Activated T-helper 1 cell treated with anti-CD3 and anti-CD28 coated beads, Interleukin-12 subunit alpha, Interleukin-12 subunit beta, Interleukin-2, Interleukin-4 antibody, amounts not matched to agents 30 ng/mL and 10 ng/mL and 1 ng/mL, durations not matched to agents 14 hours and 24 hours and 36 hours (primary cell): ENCODE measurements around the gene PHF1. TPM values are rescaled to one million over a fixed set of nuclear protein-coding genes. Genes with fewer than 3 reads are reported as not detected.
A peak's percentile ranks its signal among the peaks of the same experiment; 100 is the strongest.

Source experiments
- DNase-seq: peaks from one replicate; pipeline ENCODE4 v3.0.0; 2021; ENCODE audit warnings: low spot score
- H3K27ac Mint-ChIP-seq: one replicate; pipeline ENCODE4 v1.8.0; 2021; ENCODE audit warnings: mild to moderate bottlenecking, mixed read lengths
- H3K27me3 Mint-ChIP-seq: one replicate; pipeline ENCODE4 v1.8.0; 2022; ENCODE audit warnings: mild to moderate bottlenecking, moderate library complexity, mixed read lengths; ENCODE audit not compliant: insufficient read depth
- H3K36me3 Mint-ChIP-seq: one replicate; pipeline ENCODE4 v1.8.0; 2021; ENCODE audit warnings: low read depth, mixed read lengths
- H3K4me1 Mint-ChIP-seq: one replicate; pipeline ENCODE4 v1.8.0; 2021; ENCODE audit warnings: low read depth, mixed read lengths
- H3K4me3 Mint-ChIP-seq: one replicate; pipeline ENCODE4 v1.8.0; 2021; ENCODE audit warnings: mild to moderate bottlenecking, moderate library complexity, mixed read lengths
- H3K9me3 Mint-ChIP-seq: one replicate; pipeline ENCODE4 v1.8.0; 2021; ENCODE audit warnings: mixed read lengths
- intact Hi-C: fragments of 100-400 bp; cut with micrococcal nuclease; formaldehyde crosslinking; loops from one replicate; pipeline ENCODE4 v1.15.1; 2024
- total RNA-seq: library from RNA; stranded (reverse); gene quantifications from 2 replicates; pipeline ENCODE4 v1.2.3, GENCODE V29; 2022

The PHF1 gene
- total RNA-seq, 1 donor from 2014 or later = 38.8 TPM

DNA sequence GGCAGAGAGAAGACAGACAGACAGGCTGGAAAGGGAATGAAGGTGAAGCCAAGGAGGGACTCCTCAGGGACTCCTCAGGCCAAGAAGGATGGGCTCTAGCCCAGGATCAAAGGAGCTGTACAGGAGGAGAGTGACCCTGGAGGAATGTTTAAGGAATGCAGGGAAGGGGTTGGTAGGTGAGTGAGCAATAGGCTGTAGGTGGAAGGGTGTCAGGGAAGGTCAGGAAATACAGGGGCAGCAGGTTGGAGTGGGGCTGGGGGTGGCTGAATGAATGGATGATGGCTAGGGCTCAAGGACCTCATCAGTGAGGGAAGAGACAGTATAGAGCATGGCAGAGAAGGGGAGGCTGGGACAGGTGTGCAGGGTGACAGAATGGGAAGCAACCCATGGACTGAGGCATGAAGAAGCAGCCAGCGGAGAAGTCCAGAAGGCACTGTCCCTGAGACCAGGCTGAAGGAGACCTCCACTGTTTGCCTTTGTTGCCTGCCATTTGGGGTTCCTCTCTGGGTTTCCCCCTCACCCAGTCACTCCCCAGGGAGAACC is 22.3 kb downstream of the PHF1 start:
- intact Hi-C loops = no loop called here
- no peaks in the 10 kb centered on the region for H3K9me3 Mint-ChIP-seq
- peaks cover 28% of the 10 kb centered on the region for H3K36me3 Mint-ChIP-seq
- no peak for DNase-seq
- no peaks in the 10 kb centered on the region for H3K27me3 Mint-ChIP-seq
- H3K4me3 Mint-ChIP-seq = no peak overlapping the region
- H3K27ac Mint-ChIP-seq = peak overlapping the region; percentile 24
- peaks cover 44% of the 10 kb centered on the region for H3K4me1 Mint-ChIP-seq

DNA sequence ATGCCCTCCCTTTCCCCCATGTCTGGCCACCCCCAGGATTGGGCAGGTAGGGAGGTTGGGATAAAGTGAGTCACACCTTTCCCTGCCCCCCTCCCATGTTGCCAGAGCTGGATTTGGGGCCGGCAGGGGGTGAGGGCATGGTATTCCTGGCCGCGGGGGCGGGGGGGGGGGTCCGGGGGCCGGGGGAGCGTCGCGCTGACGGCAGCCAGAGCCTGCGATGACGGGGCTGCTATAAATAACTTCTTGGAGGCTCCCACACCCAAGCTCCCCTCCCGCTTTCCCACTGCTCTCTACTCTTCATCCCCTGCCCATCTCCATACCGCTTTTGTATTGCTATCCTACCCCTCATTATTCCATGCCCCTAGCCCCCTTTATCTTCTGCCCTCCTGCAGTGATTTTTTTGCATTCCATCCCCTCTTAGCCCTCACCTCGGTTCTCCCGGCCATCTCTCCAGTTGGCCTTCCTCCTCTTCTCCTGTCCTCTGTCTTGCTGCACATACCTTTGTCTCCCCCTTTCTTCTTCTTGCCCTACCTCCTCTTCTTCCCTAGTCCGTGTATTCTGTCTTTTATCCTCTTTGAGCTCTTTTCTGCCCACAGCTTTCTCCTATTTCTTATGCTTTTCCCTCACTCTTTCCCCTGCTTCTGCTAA is 22.9 kb downstream of the PHF1 start:
- no peak for DNase-seq
- no peak overlapping the region for H3K4me3 Mint-ChIP-seq
- no peaks in the 10 kb centered on the region for H3K27me3 Mint-ChIP-seq
- intact Hi-C loops = no loop called here
- peaks cover 32% of the 10 kb centered on the region for H3K36me3 Mint-ChIP-seq
- no peaks in the 10 kb centered on the region for H3K9me3 Mint-ChIP-seq
- peaks cover 39% of the 10 kb centered on the region for H3K4me1 Mint-ChIP-seq
- H3K27ac Mint-ChIP-seq = no peak overlapping the region

DNA sequence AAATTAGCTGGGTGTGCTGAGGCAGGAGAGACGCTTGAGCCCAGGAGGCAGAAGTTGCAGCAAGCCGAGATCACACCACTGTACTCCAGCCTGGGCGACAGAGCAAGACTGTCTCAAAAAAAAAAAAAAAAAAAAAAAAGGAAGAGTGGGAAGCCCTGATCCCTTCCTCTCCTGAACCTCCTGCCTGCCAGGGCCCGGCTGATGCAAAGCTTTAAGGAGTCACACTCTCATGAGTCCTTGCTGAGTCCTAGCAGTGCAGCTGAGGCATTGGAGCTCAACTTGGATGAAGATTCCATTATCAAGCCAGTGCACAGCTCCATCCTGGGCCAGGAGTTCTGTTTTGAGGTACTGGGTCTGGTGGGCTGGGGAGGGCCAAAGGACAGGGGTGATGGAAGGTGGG is 24.1 kb downstream of the PHF1 start:
- Mint-ChIP-seq H3K36me3 (peaks cover 37% of the 10 kb centered on the region), H3K27me3 (no peaks in the 10 kb centered on the region), H3K9me3 (no peaks in the 10 kb centered on the region), H3K4me3 (no peak overlapping the region), H3K27ac (no peak overlapping the region), H3K4me1 (peaks cover 26% of the 10 kb centered on the region)
- intact Hi-C loops = no loop called here
- no peak for DNase-seq

DNA sequence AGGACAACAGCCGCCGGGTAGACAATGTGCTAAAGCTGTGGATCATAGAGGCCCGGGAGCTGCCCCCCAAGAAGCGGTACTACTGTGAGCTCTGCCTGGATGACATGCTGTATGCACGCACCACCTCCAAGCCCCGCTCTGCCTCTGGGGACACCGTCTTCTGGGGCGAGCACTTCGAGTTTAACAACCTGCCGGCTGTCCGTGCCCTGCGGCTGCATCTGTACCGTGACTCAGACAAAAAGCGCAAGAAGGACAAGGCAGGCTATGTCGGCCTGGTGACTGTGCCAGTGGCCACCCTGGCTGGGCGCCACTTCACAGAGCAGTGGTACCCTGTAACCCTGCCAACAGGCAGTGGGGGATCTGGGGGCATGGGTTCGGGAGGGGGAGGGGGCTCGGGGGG is 26.9 kb downstream of the PHF1 start:
- Mint-ChIP-seq H3K36me3 (peaks cover 49% of the 10 kb centered on the region), H3K9me3 (no peaks in the 10 kb centered on the region), H3K27me3 (no peaks in the 10 kb centered on the region), H3K27ac (no peak overlapping the region), H3K4me3 (no peak overlapping the region), H3K4me1 (peaks cover 5% of the 10 kb centered on the region)
- no peak for DNase-seq
- intact Hi-C loops = no loop called here

DNA sequence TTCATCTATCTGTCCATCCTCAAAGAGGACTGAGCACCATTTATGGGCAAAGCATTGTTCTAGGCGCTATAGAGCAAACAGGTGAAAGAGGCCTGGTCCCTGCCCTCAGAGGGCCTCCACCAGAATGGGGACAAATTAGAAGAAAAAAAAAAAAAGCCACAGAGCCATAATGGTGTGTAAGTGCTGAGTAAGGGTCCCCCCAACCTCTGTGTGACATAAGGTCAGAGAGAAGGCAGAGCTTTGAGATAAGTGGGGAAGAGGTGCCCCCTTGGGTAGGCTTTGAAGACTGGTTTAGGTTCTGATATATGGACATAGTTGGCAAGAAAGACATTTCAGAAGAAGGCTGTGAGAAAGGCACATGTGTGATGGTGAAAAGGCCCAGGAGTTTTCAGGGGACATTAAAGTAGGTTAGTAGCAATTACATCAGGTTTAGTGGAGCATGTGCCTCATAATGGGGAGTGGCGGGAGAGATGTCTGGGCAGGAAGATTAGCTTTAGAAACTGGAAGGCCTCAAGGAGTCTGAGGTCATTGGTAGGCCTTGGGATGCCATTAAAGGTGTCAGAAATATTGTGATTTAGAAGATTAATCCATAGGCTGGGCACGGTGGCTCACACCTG is 28.3 kb downstream of the PHF1 start:
- no peaks in the 10 kb centered on the region for H3K27me3 Mint-ChIP-seq
- H3K9me3 Mint-ChIP-seq = no peaks in the 10 kb centered on the region
- H3K36me3 Mint-ChIP-seq = peaks cover 44% of the 10 kb centered on the region
- intact Hi-C loops = no loop called here
- peak overlapping the region; percentile 59 for H3K27ac Mint-ChIP-seq
- H3K4me1 Mint-ChIP-seq = no peaks in the 10 kb centered on the region
- DNase-seq = no peak
- H3K4me3 Mint-ChIP-seq = no peak overlapping the region

DNA sequence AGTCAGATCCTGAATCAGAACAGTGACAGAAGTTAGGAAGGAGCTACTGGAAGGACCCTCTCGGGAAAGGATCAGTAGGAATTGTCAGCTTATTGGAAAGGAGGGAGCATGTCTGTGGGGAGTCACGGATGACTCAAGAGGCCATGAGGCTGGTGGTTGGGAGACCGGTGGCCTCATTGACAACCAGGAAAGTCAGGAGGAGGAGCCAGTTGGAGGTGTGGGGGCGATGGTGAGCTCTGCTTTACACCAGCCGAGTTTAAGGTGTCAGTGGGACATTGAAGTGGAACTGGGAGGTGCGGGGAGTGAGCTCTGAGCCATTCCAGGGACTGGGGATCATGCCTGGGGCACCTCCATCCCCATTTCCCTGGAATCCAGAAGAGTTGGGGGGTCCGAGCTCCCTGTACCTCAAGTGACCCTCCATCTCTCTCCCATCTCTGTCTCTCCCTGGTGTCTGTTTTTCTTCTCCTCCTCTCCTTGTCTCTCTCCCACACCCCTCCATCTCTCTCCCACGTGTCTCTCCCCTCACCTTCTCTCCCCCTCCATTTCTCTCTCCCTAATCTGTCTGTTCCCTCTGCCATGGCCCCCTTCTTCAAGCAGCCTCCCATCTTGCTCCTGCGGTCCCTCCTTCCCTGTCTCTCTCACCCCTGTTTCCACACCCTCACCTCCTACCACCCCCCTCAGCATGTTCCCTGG is 29.3 kb downstream of the PHF1 start:
- H3K27ac Mint-ChIP-seq = no peak overlapping the region
- intact Hi-C loops = no loop called here

DNA sequence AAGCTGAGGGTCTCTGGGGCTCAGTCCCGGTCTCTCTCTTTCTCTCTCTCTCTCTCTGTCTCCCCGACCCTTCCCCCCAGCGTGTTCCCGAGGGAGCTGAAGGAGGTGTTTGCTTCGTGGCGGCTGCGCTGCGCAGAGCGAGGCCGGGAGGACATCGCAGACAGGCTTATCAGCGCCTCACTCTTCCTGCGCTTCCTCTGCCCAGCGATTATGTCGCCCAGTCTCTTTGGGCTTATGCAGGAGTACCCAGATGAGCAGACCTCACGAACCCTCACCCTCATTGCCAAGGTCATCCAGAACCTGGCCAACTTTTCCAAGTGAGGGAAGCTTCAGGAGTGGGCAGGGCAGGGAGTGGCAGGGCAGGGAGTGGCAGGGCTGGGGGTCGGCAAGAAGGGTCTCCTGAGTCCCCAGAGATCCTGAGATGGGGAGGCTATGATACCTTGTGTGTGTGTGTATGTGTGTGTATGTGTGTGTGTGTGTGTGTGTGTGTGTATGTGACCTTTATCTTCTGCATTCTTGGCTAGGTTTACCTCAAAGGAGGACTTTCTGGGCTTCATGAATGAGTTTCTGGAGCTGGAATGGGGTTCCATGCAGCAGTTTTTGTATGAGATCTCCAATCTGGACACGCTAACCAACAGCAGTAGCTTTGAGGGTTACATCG is 30.0 kb downstream of the PHF1 start:
- H3K27me3 Mint-ChIP-seq = no peaks in the 10 kb centered on the region
- no peak overlapping the region for H3K27ac Mint-ChIP-seq
- DNase-seq = no peak
- peaks cover 42% of the 10 kb centered on the region for H3K36me3 Mint-ChIP-seq
- H3K4me3 Mint-ChIP-seq = no peak overlapping the region
- no peaks in the 10 kb centered on the region for H3K9me3 Mint-ChIP-seq
- intact Hi-C loops = no loop called here
- no peaks in the 10 kb centered on the region for H3K4me1 Mint-ChIP-seq

More for the DNA sequence above, 29.3 kb downstream of the PHF1 start:
- Mint-ChIP-seq H3K4me3 (no peak overlapping the region), H3K36me3 (peaks cover 46% of the 10 kb centered on the region), H3K27me3 (no peaks in the 10 kb centered on the region), H3K4me1 (no peaks in the 10 kb centered on the region), H3K9me3 (no peaks in the 10 kb centered on the region)
- DNase-seq = no peak

DNA sequence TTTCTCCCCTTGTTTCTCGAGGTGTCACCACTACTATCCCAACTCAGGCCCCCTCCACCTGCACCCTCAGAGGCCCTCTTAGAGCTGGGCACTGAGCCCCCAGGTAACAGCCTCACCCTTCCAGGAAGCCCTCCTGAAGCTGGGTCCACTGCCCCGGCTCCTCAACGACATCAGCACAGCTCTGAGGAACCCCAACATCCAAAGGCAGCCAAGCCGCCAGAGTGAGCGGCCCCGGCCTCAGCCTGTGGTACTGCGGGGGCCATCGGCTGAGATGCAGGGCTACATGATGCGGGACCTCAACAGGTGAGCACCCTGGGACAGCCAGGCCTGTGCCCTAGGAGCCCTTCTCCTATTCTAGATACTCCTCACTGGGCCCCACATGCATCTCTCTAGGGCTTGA is 30.6 kb downstream of the PHF1 start:
- Mint-ChIP-seq H3K9me3 (no peaks in the 10 kb centered on the region), H3K4me3 (no peak overlapping the region), H3K27ac (no peak overlapping the region), H3K27me3 (no peaks in the 10 kb centered on the region), H3K4me1 (no peaks in the 10 kb centered on the region), H3K36me3 (peaks cover 42% of the 10 kb centered on the region)
- DNase-seq = no peak
- intact Hi-C loops = no loop called here

DNA sequence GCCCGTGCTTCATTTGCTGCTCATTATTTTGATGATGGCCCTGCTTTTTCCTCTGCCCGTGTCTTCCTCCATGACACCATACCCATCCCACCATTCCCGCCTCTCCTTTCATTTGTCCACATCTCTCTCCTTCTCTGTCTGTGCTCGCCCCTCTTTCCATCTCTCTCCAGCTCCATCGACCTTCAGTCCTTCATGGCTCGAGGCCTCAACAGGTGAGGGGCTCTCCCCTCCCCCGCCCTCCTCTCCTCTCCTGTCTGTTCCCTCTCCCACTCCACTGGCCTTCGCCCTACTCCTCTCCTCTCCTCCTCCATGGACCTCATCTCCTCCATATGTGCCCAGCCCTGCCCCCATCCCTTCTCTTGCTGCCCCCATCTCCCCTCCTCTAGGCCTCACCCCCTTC is 31.5 kb downstream of the PHF1 start:
- H3K27ac Mint-ChIP-seq = no peak overlapping the region
- no peaks in the 10 kb centered on the region for H3K4me1 Mint-ChIP-seq
- H3K36me3 Mint-ChIP-seq = peaks cover 44% of the 10 kb centered on the region
- intact Hi-C loops = no loop called here
- H3K9me3 Mint-ChIP-seq = no peaks in the 10 kb centered on the region
- DNase-seq = no peak
- H3K27me3 Mint-ChIP-seq = no peaks in the 10 kb centered on the region
- no peak overlapping the region for H3K4me3 Mint-ChIP-seq

DNA sequence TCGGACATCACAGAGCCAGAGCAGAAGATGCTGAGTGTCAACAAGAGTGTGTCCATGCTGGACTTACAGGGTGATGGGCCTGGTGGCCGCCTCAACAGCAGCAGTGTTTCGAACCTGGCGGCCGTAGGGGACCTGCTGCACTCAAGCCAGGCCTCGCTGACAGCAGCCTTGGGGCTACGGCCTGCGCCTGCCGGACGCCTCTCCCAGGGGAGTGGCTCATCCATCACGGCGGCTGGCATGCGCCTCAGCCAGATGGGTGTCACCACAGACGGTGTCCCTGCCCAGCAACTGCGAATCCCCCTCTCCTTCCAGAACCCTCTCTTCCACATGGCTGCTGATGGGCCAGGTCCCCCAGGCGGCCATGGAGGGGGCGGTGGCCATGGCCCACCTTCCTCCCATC is 32.2 kb downstream of the PHF1 start:
- H3K27me3 Mint-ChIP-seq = no peaks in the 10 kb centered on the region
- no peak overlapping the region for H3K27ac Mint-ChIP-seq
- H3K9me3 Mint-ChIP-seq = no peaks in the 10 kb centered on the region
- no peak for DNase-seq
- H3K36me3 Mint-ChIP-seq = peaks cover 44% of the 10 kb centered on the region
- H3K4me1 Mint-ChIP-seq = no peaks in the 10 kb centered on the region
- no peak overlapping the region for H3K4me3 Mint-ChIP-seq
- intact Hi-C loops = no loop called here

DNA sequence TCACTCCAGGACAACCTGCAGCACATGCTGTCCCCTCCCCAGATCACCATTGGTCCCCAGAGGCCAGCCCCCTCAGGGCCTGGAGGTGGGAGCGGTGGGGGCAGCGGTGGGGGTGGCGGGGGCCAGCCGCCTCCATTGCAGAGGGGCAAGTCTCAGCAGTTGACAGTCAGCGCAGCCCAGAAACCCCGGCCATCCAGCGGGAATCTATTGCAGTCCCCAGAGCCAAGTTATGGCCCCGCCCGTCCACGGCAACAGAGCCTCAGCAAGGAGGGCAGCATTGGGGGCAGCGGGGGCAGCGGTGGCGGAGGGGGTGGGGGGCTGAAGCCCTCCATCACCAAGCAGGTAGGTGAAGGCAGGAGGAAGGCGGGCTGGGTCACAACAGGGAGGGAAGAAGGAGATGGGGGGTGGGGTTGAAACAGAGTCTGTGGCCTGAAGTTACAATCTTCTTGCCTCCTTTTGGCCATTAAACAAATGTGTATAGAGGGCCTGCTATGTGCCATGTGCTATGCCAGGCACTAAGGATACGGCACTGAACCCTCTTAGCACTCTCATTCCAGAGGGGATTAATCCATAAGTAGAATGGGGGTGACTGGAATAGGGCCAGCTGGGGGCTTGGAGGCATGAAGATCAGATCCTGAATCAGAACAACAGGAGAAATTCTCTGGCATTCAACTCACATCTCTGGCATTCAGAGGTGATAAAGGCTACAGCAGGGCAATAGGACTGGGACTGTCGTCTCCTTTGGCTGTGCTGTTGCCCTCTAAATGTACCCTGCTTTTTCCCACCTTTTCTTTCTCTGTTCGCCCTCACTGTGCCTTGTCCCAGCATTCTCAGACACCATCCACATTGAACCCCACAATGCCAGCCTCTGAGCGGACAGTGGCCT is 33.0 kb downstream of the PHF1 start:
- intact Hi-C loops = no loop called here
- no peak overlapping the region for H3K27ac Mint-ChIP-seq
- no peak for DNase-seq
- peaks cover 45% of the 10 kb centered on the region for H3K36me3 Mint-ChIP-seq
- no peaks in the 10 kb centered on the region for H3K4me1 Mint-ChIP-seq
- no peaks in the 10 kb centered on the region for H3K27me3 Mint-ChIP-seq
- H3K9me3 Mint-ChIP-seq = no peaks in the 10 kb centered on the region
- H3K4me3 Mint-ChIP-seq = no peak overlapping the region

DNA sequence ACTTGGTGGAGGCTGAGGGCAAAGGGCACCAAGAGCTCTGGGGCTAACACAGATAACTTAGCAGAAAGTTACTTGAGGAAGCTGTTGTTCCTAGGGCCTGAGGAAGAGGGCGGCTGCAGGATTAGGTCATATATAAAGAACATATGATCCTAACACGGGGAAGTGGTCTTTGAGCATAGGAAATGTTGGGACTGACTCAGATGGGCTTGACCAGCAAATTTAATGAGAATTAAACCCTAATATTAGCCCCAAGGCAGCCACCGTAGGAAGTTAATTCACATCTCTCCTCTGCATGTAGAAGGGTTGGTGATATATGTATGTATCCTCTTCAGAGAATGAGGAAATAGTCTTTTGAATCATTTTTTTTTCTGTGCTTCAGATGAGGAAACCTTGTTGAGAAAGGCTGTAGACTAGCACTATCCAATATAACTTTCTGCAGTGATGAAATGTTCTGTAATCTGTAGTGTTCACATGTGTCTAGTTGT is 34.3 kb downstream of the PHF1 start:
- intact Hi-C loops = no loop called here
- Mint-ChIP-seq H3K4me1 (no peaks in the 10 kb centered on the region), H3K27ac (no peak overlapping the region), H3K4me3 (no peak overlapping the region), H3K36me3 (peaks cover 47% of the 10 kb centered on the region), H3K9me3 (no peaks in the 10 kb centered on the region), H3K27me3 (no peaks in the 10 kb centered on the region)
- no peak for DNase-seq
